HepG2 (cell line): ENCODE data around the gene C1RL. TPM values are rescaled to one million over a fixed set of nuclear protein-coding genes. Genes with fewer than 3 reads are reported as not detected.

ENCODE experiments used
- ATAC-seq: fragments of 200-7000 bp; cut with Tn5 transposase; 3 replicates; pipeline ENCODE4 v1.9.1; 2020; ENCODE audit warnings: mild to moderate bottlenecking, moderate library complexity
- BruUV-seq: library from RNA; stranded (reverse); fragments of 400-500 nt; replicated peaks from 2 replicates; lab custom pipeline; 2021; lab: Mats Ljungman, UMichigan
- CTCF ChIA-PET: fragments of 300-600 bp; formaldehyde crosslinking; extraction: SDS; loops from one replicate; lab custom pipeline; 2021; ENCODE audit warnings: low total read pairs, inconsistent platforms, low intra/inter-chr PET ratio; lab: Yijun Ruan, JAX
- POLR2A ChIA-PET: fragments of 350-600 bp; sonication (Branson Sonifier 250); formaldehyde crosslinking; loops from one replicate; lab custom pipeline; 2020; ENCODE audit warnings: antibody characterized with exemption, inconsistent platforms; lab: Yijun Ruan, JAX
- DNase-seq: peaks from one replicate; pipeline ENCODE4 v3.0.0-alpha.2; 2015; ENCODE audit warnings: low spot score
- FAIRE-seq: peaks from 3 replicates; lab custom pipeline; 2011; peaks lifted over from hg19 to GRCh38; lab: Jason Lieb, UNC
- H2AFZ ChIP-seq: one replicate; pipeline ENCODE4 v1.6.1; 2011; ENCODE audit warnings: low read length, inconsistent platforms
- H3K27ac ChIP-seq: fragments of 300-600 bp; 3 replicates; pipeline ENCODE4 v1.8.0; 2011; ENCODE audit warnings: mixed run types, mild to moderate bottlenecking, mixed read lengths, low read length, inconsistent platforms; ENCODE audit not compliant: insufficient read depth; ENCODE audit errors: extremely low read length
- H3K27me3 ChIP-seq, 2 experiments: fragments of 200-600 bp in 1 of 2; 2 replicates in 1 of 2; 3 replicates in 1 of 2; pipeline versions ENCODE4 v1.6.0 to v1.8.0; 2011; ENCODE audit warnings: low read length in 2 of 2, mild to moderate bottlenecking in 2 of 2, moderate library complexity in 2 of 2, inconsistent platforms in 1 of 2; ENCODE audit not compliant: insufficient read depth in 2 of 2, control insufficient read depth in 1 of 2
- H3K36me3 ChIP-seq, 2 experiments: fragments of 200-600 bp in 1 of 2; replicated peaks in 1 of 2; 2 replicates in 1 of 2; 3 replicates in 1 of 2; pipeline versions ENCODE4 v1.5.1 to v1.8.0; 2011; ENCODE audit warnings: low read length in 2 of 2, inconsistent platforms in 1 of 2; ENCODE audit not compliant: insufficient read depth in 2 of 2, control insufficient read depth in 1 of 2
- H3K4me1 ChIP-seq: 2 replicates; pipeline ENCODE4 v1.5.1; 2012; ENCODE audit warnings: low read length, inconsistent platforms; ENCODE audit not compliant: insufficient read depth
- H3K4me2 ChIP-seq: 2 replicates; pipeline ENCODE4 v1.6.0; 2011; ENCODE audit warnings: low read depth, low read length, inconsistent platforms
- H3K4me3 ChIP-seq, 3 experiments: fragments of 200-600 bp in 1 of 3; sonication (generic), shearing (Covaris generic) in 1 of 3; replicated peaks in 1 of 3; 2 replicates each; pipeline ENCODE4 v1.5.1; 2011 to 2016; ENCODE audit warnings: low read length in 3 of 3, inconsistent platforms in 2 of 3, low read depth in 2 of 3, mild to moderate bottlenecking in 2 of 3, control low read depth in 1 of 3, mixed read lengths in 1 of 3; ENCODE audit not compliant: insufficient read depth in 1 of 3
- H3K79me2 ChIP-seq: one replicate; pipeline ENCODE4 v1.6.1; 2011; ENCODE audit warnings: low read length, inconsistent platforms; ENCODE audit not compliant: insufficient read depth
- H3K9ac ChIP-seq: 2 replicates; pipeline ENCODE4 v1.6.0; 2011; ENCODE audit warnings: mild to moderate bottlenecking, low read depth, low read length, inconsistent platforms; ENCODE audit not compliant: insufficient read depth
- H3K9me3 ChIP-seq: 2 replicates; pipeline ENCODE4 v1.5.1; 2012; ENCODE audit warnings: mild to moderate bottlenecking, low read length
- H4K20me1 ChIP-seq: 2 replicates; pipeline ENCODE4 v1.6.0; 2011; ENCODE audit warnings: inconsistent platforms, mild to moderate bottlenecking, low read length, moderate library complexity; ENCODE audit not compliant: insufficient read depth
- ARNT2 ChIP-seq: sonication (generic); formaldehyde crosslinking; IDR thresholded peaks from 2 replicates; pipeline ENCODE4 v1.8.0; 2022; ENCODE audit warnings: mild to moderate bottlenecking, low read depth, missing genetic modification reagents, moderate library complexity
- CCAR2 ChIP-seq: fragments of 200-400 bp; formaldehyde crosslinking; optimal IDR thresholded peaks from 2 replicates; pipeline ENCODE3; 2018; ENCODE audit warnings: low read depth, mild to moderate bottlenecking, low read length, moderate library complexity
- GFI1 ChIP-seq: sonication (generic); formaldehyde crosslinking; IDR thresholded peaks from 2 replicates; pipeline ENCODE4 v1.5.0; 2020; ENCODE audit warnings: missing genetic modification reagents, mild to moderate bottlenecking, borderline replicate concordance
- GPN1 ChIP-seq: sonication (generic); formaldehyde crosslinking; IDR thresholded peaks from 2 replicates; pipeline ENCODE4 v1.5.1; 2020; ENCODE audit warnings: missing genetic modification reagents, borderline replicate concordance
- IKZF1 ChIP-seq: fragments of 450-650 bp; IDR thresholded peaks from 2 replicates; pipeline ENCODE4 v1.7.1; 2016
- KDM3A ChIP-seq: IDR thresholded peaks from 2 replicates; pipeline ENCODE4 v1.6.1; 2018; ENCODE audit warnings: low read depth, missing compliant biosample characterization
- RBFOX2 ChIP-seq: fragments of 200-400 bp; formaldehyde crosslinking; IDR thresholded peaks from 2 replicates; pipeline ENCODE4 v1.6.1; 2017; ENCODE audit warnings: low read depth, mild to moderate bottlenecking, low read length
- YEATS2 ChIP-seq: sonication (generic); formaldehyde crosslinking; IDR thresholded peaks from 2 replicates; pipeline ENCODE4 v1.4.0; 2020; ENCODE audit warnings: missing genetic modification reagents, borderline replicate concordance
- ZNF446 ChIP-seq: sonication (generic); formaldehyde crosslinking; IDR thresholded peaks from 2 replicates; pipeline ENCODE4 v1.5.0; 2020; ENCODE audit warnings: mild to moderate bottlenecking, missing genetic modification reagents
- ZNF800 ChIP-seq: sonication (generic); formaldehyde crosslinking; IDR thresholded peaks from 2 replicates; pipeline ENCODE4 v1.4.0; 2020; ENCODE audit warnings: missing genetic modification reagents
- WGBS: methylation state at CpG from one replicate; pipeline ENCODE4 v1.1.6; 2017; ENCODE audit warnings: low lambda C conversion rate; 5-methylcytosine and 5-hydroxymethylcytosine counted together
- in situ Hi-C: cut with HindIII; loops from 2 replicates; pipeline ENCODE4 v1.10.0; 2017; ENCODE audit warnings: low pct_unique_long_range_greater_than_20kb; ENCODE audit not compliant: extremely low pct_ligation_motif_present
- intact Hi-C: fragments of 100-400 bp; cut with micrococcal nuclease; formaldehyde crosslinking; loops from one replicate; pipeline ENCODE4 v1.10.0; 2022; ENCODE audit not compliant: unreplicated experiment
- polyA plus RNA-seq, 8 experiments: library from polyadenylated mRNA; depleted of rRNA in 3 of 8; stranded (reverse) in 7 of 8; unstranded in 1 of 8; fragments of >200 nt; fragmentation: Illumina TruSeq in 4 of 8; extraction: Trizol in 4 of 8; gene quantifications; 2 replicates each; pipeline versions ENCODE4 v1.2.1 to v1.2.3, GENCODE V29; 2011 to 2016; ENCODE audit warnings: low read depth in 4 of 8, missing spikeins in 1 of 8, mixed read lengths in 1 of 8; ENCODE audit not compliant: insufficient read depth in 1 of 8
- total RNA-seq, 5 experiments: library from RNA; depleted of rRNA; stranded (reverse); fragments of >200 nt; fragmentation: Illumina TruSeq; extraction: Trizol; gene quantifications; 2 replicates each; pipeline ENCODE4 v1.2.3, GENCODE V29; 2016; ENCODE audit warnings: low read depth in 1 of 5

C1RL gene
- total and polyA plus RNA-seq, 2 of the 13 experiments (the other 11 are each of a cell fraction or from before 2014, with no cell fraction given) = 28.9 to 53.1 TPM

- CTCF ChIA-PET = no interaction called here
- Histone ChIP-seq H4K20me1 (no peaks in the 10 kb centered on the region; the same call in 1 of the 2 replicates), H3K4me1 (peaks cover 15% of the 10 kb centered on the region)
- POLR2A ChIA-PET = interaction anchor here (1.6 kb wide), 1 partner anchor 156 kb away, joined by 5 read pairs; the partner anchor contains the start of genes C12orf57 and RNU7-1
- TF ChIP-seq RBFOX2 (no peak), ZNF446 (no peak), YEATS2 (no peak), CCAR2 (no peak), IKZF1 (no peak), GPN1 (CRISPR knock-in tag) (no peak), KDM3A (CRISPR knock-in tag) (no peak)
- TF ChIP-seq, all 625 proteins: peak for 0
- Histone ChIP-seq H3K9ac (no peak overlapping the region), H3K4me2 (no peak overlapping the region), H3K9me3 (no peaks in the 10 kb centered on the region), H2AFZ (no peak overlapping the region), H3K4me3 (no peak overlapping the region), H3K36me3 (peaks cover 6 to 13% of the 10 kb centered on the region in 2 experiments; a peak in 4 of 5 replicates), H3K27ac (no peak overlapping the region), H3K27me3 (no peaks in the 10 kb centered on the region), H3K79me2 (no peaks in the 10 kb centered on the region)
- no TSS peak for BruUV-seq
- intact Hi-C loops (no loop called here), in situ Hi-C loops (no loop called here)
- DNase-seq = no peak
- no peak for ATAC-seq
- WGBS = 94% methylated on average over 4 of the region's 4 CpGs
- no peak for FAIRE-seq
Measured at GRCh38 chr12:7100239-7100638, 8.8 kb downstream of the C1RL start.

GRCh38 chr12:7099290-7099996, 9.6 kb downstream of the C1RL start:
- CTCF ChIA-PET = no interaction called here
- Histone ChIP-seq H3K27me3 (no peaks in the 10 kb centered on the region), H3K79me2 (no peaks in the 10 kb centered on the region), H3K27ac (no peak overlapping the region), H3K4me3 (no peak overlapping the region), H3K9ac (no peak overlapping the region), H3K4me1 (peaks cover 15% of the 10 kb centered on the region), H3K9me3 (no peaks in the 10 kb centered on the region), H4K20me1 (no peaks in the 10 kb centered on the region; the same call in 1 of the 2 replicates), H3K36me3 (peaks cover 6 to 13% of the 10 kb centered on the region in 2 experiments; a peak in 4 of 5 replicates), H2AFZ (no peak overlapping the region), H3K4me2 (no peak overlapping the region)
- TF ChIP-seq ZNF800 (CRISPR knock-in tag) = no peak
- no peak for TF ChIP-seq ARNT2 (CRISPR knock-in tag)
- no peak for TF ChIP-seq GFI1
- BruUV-seq = no TSS peak
- POLR2A ChIA-PET = interaction anchor here (1.2 to 1.6 kb wide), 3 partner anchors 8 to 155 kb away, joined by 3 to 8 read pairs (median 5); partner anchors contain the start of genes C12orf57 and RNU7-1
- no peak for DNase-seq
- in situ Hi-C loops (no loop called here), intact Hi-C loops (no loop called here)
- WGBS = 97% methylated on average over 8 of the region's 9 CpGs
- no peak for FAIRE-seq
- ATAC-seq = no peak
